Measurements from ENCODE around the gene BBS12.

The BBS12 gene

DNA sequence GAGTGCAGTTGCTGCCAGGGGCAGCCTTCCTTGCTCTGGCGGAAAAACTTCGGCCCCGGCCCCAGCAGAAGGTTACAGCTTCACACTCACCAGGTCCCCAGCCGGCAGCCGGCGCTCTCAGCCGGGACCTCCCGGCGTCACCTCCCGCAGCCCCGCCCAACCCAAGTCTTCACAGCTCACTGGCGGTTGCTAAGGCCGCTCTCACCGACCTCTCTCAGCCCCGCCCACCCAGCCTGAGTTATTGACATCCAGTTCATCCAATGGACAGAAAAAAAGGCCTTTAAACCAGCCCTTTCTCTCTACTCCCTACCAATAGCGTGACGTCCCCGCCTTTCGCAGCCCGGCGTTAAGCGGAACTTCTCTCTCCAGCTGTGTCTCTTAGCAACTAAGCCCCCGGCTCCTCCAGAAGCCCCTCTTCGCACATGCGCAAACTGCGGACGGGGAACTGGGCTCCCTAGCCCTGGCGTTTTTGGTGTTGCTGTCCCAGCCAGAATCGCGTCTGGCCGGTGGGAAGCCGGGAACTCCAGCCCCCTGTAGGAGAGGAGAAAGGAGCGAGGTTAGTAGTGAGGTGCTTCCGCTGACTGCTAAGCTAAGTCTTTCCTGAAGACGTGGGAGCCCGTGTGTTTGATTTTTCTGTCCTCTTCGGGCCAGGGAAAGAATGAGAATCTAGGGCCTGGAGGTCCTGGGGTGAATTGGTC is at the start of gene BBS12:
BBS12 (plus strand) TSS at position 376 of the 698 bp plus-strand sequence. CDS start 9,189 bp downstream, outside the sequence.
- peak; percentile 94 for DNase-seq (ENCODE audit: low read depth)

DNA sequence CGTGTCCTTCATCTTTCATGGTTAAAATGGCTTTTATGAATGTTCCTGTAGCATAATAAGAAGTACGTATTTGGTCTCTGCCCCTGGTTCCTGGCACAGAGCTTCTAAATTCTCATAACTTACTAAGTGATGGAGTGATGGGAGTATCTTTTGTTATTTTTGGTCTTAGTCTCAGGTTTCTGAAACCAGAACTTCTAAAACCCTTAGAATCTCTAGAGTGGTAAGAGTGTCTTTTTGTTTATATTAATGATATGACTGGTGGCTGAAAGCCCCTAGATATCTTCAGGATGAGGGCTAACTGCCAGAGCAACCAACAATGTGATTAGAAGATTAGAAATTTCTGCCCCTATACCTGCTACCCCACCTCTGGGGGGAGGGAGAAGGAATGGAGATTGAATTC is 45.8 kb upstream of the BBS12 start:
- DNase-seq (ENCODE audit: low read depth): no peak

DNA sequence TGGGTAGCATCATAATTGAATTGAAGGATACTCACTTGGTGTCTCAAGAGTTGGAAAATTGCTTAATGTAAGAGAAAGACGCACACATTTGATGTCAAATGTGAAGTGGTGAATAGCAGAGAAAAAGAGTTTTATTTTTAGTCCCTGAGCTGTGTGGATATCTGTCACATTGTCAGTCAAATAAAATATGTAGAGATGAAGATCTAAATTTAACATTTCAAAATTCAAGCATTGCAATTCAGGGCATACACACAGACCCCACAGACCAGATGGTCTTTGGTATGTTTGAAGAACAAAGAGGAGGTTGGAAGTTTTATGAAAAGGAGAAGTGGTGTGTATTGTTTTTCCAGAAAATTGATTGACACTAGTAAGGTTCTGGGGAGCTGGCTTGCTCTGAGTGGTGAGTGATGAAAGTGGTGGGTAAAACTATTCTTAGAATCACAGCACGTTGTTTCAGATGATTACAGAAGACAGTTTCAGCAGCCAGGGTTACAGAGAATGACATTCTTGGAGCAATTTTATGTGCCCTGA is 44.9 kb upstream of the BBS12 start:
- DNase-seq (ENCODE audit: low read depth): no peak

DNA sequence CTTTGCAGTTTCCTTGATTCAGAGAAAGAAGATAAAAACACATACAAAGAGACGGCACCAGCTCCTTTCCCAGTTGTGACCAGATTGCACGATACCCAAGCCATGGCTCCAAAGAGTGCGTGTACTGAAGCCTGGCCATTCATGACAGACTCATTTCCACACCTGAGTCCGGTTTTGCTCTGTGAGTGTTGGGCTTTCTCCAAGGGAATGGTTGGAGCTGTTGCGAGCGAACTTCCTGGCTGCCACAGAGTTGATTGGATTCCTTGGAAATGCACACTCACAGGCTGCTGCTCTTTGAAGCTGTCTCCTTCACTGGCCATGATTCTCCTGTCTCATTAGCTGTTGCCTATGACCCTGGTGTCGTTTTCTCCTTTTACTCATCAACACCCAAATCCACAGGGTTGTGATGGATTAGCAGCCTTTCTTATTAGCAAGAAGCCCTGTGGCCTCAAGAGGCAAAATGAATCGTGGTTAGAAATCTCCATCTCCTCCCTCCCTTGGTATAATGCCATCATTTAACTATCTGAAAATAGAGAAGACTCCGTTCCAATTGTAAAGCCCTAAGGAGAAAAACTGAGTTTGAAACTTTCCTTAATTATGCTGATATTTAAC is 43.9 kb upstream of the BBS12 start:
- no peak for DNase-seq (ENCODE audit: low read depth)

- no peak for DNase-seq (ENCODE audit: low read depth)
Measured at GRCh38 chr4:122689972-122690371, 42.5 kb upstream of the BBS12 start.

DNA sequence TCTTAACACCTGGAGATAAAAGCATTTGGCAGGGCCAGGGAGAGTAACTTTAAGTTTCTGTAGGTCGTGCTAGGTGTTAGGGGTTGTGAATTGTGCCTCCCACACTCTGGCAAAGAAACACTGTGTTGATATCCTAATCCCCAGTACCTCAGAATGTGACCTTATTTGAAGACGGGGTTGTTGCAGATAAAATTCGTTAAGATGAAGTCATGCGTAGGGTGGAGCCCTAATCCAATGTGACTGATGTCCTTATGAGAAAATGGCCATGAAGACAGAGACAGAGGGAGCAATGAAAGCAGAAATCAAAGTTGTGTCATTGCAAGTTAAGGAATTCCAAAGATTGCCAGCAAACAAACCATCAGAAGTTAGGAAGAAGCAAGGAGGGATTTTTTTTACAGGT is 40.5 kb upstream of the BBS12 start:
- DNase-seq (ENCODE audit: low read depth): no peak

DNA sequence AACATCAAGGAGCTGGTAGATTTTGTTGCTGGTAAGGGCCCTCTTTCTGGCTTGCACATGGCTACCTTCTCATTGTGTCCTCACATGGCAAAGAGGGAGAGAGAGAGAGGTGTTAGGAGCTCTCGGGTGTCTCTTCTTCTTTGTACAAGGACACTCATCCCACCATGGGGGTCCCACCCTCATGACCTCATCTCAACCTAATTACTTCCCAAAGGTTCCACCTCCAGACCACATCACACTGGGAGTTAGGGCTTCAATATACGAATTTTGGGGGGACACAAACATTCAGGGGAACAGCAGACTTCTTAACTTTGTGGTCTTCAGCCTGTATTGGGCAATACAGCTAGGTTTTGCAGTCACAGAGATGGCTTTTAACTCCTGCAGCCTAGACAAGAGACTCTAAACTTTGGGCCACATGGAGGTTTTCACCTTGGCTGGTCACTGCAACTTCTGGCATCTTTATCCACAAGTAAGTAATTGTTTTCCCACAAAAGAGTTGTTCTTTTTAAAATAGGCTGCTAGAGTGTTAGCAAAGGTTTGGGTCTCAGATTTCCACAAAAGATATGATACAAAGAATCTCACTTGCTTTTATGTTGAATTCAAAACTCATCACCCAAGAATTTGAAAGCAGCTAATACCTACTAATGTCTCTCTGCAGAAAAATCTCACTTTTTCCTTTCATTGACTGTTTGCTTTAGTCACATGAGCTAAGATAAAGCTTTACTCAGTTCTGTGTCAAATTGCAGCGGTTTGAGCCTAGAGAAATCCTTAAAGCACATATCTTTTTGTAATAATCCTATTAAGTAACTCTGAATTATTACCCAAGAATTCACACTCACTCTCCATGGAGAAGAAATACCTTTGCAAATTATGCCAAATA is 39.6 kb upstream of the BBS12 start:
- DNase-seq (ENCODE audit: low read depth): no peak

GRCh38 chr4:122695226-122695625 is 37.3 kb upstream of the BBS12 start:
- no peak for DNase-seq (ENCODE audit: low read depth)

GRCh38 chr4:122700178-122700725 is 32.3 kb upstream of the BBS12 start:
- DNase-seq (ENCODE audit: low read depth): no peak

GRCh38 chr4:122701061-122701460 is 31.4 kb upstream of the BBS12 start:
- DNase-seq (ENCODE audit: low read depth): no peak

DNA sequence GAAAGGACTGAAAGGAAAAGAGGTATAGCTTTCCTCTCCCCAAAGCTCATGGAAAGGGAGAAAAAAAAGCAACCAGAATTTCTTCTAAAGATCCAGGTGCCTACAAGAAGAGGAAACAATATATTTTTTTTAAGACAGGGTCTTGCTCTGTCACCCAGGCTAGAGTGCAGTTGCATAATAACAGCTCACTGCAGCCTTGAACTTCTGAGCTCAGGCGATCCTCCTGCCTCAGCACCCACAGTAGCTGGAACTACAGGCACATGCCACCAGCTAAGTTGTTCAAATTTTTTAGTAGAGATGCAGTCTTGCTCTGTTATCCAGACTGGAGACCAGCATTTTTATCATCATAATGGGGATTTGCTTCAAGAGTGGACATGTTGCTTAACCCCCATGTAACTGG is 30.5 kb upstream of the BBS12 start:
- no peak for DNase-seq (ENCODE audit: low read depth)

DNA sequence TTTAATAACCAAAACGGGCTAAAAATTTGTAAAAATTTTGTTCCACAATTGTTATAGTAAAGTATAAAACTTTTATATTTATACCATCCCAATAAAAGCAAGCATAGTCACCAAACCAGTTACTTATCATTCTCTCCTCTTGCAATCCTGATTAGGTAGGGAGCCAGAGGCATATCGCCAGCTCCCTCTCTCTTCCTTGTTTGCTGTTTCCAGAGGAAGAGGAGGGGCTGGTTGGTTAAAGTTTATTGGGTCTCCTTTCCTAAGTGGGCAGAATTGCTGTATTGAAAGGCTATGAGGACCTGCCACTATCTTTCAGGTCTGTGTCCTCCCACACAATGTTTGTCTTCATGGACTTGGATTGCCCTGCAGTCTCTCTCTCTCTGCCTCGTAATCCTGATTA is 29.6 kb upstream of the BBS12 start:
- DNase-seq (ENCODE audit: low read depth): no peak

- DNase-seq (ENCODE audit: low read depth): no peak
Measured at GRCh38 chr4:122703868-122704267, 28.6 kb upstream of the BBS12 start.

GRCh38 chr4:122705009-122705408 is 27.5 kb upstream of the BBS12 start:
- DNase-seq (ENCODE audit: low read depth): no peak

DNA sequence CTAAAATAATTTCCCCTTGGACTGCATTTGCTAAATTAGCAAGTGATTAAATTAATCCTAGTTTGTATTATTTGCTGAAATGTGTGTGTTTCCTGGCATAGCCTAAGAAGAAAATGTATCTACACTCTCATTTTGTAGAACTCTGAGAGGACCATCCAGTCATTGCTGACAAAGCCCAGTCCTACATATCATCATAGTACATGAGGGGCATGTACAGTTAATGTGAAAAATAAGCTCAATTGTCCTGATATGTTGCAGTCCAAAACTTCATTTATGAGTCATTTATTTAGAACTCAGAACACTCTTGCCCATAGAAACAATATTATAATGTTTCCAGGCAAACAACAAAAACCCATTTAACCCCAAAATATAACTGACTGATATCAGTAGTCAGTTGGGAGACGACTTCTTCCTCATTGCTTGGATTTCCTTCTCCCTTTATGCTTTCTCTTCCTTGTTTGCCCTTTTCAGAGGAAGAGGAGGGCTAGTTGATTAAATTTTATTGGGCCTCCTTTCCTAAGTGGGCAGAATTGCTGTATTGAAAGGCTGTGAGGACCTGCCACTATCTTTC is 26.9 kb upstream of the BBS12 start:
- no peak for DNase-seq (ENCODE audit: low read depth)

DNA sequence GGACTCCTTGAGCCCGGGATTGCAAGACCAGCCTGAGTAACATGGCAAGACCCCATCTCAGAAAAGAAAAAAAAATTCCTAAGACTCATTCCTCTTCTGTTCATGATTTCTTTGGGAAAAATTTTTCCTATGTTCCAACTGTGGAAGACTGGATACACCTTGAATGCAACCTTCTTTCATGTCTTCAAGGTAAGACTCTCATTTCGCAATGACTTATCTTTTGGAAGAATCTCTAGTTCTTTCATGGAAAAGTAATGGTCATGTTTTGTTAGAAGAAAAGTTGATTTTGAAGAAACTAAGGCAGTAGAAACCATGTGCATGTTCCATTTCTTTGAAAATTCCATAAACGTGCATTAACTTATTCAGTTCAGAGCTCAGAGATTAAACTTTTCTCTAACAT is 26.0 kb upstream of the BBS12 start:
- DNase-seq (ENCODE audit: low read depth): no peak

- DNase-seq (ENCODE audit: low read depth): no peak
Measured at GRCh38 chr4:122707497-122707896, 25.0 kb upstream of the BBS12 start.

- DNase-seq (ENCODE audit: low read depth): no peak
Measured at GRCh38 chr4:122709236-122709635, 23.3 kb upstream of the BBS12 start.

- DNase-seq (ENCODE audit: low read depth): no peak
Measured at GRCh38 chr4:122710434-122711308, 21.8 kb upstream of the BBS12 start.

DNA sequence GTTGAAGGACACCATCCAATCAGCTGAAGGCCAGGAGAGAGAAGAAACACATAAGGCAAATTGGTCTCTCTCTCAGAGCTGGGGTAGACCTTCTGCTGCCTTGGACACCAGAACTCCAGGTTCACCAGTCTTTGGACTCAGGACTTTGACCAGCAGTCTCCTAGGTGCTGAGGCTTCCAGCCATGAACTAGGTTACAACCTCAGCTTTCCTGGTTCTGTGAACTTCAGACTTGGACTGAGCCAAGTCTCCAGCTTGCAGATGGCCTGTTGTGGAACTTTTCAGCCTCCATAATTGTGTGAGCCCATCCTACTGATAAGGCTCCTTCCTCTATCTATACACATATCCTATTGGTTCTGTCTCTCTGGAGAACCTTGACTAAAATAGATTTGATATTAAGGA is 20.6 kb upstream of the BBS12 start:
- DNase-seq (ENCODE audit: low read depth): no peak

- no peak for DNase-seq (ENCODE audit: low read depth)
Measured at GRCh38 chr4:122712782-122713181, 19.7 kb upstream of the BBS12 start.
